ENCODE results near the gene NR6A1.
"Not testable (repeated sequence)": the region's sequence is repeated elsewhere in the genome, so short reads cannot be mapped to it uniquely, and the experiment has no call there.

NR6A1 gene

GRCh38 chr9:124652615-124653393, 118.3 kb downstream of the NR6A1 start:
- no peak for DNase-seq

- DNase-seq = no peak
Observed at GRCh38 chr9:124652203-124652602, 118.9 kb downstream of the NR6A1 start.

- DNase-seq = no peak
Observed at GRCh38 chr9:124645274-124645673, 125.8 kb downstream of the NR6A1 start.

GRCh38 chr9:124639637-124640036, 131.5 kb downstream of the NR6A1 start:
- no peak for DNase-seq

- no peak for DNase-seq
Observed at GRCh38 chr9:124635285-124635684, 135.8 kb downstream of the NR6A1 start.

GRCh38 chr9:124632077-124632621, 139.0 kb downstream of the NR6A1 start:
- DNase-seq = no peak

- DNase-seq = no peak
Observed at GRCh38 chr9:124631326-124631725, 139.8 kb downstream of the NR6A1 start.

- peak; percentile 6 for DNase-seq
Observed at GRCh38 chr9:124629600-124629999, 141.5 kb downstream of the NR6A1 start.

GRCh38 chr9:124628741-124629140, 142.4 kb downstream of the NR6A1 start:
- no peak for DNase-seq

- DNase-seq = no peak
Observed at GRCh38 chr9:124626276-124626675, 144.8 kb downstream of the NR6A1 start.

- DNase-seq = no peak
Observed at GRCh38 chr9:124625087-124625486, 146.0 kb downstream of the NR6A1 start.

- DNase-seq = no peak
Observed at GRCh38 chr9:124624735-124624992, 146.4 kb downstream of the NR6A1 start.

- DNase-seq = no peak
Observed at GRCh38 chr9:124623966-124624734, 147.0 kb downstream of the NR6A1 start.

GRCh38 chr9:124622882-124623281, 148.2 kb downstream of the NR6A1 start:
- DNase-seq = no peak

GRCh38 chr9:124621371-124622328, 149.5 kb downstream of the NR6A1 start:
- no peak for DNase-seq

GRCh38 chr9:124618476-124618875, 152.6 kb downstream of the NR6A1 start:
- DNase-seq = no peak

GRCh38 chr9:124617477-124618141, 153.5 kb downstream of the NR6A1 start:
- DNase-seq = peak; percentile 82

GRCh38 chr9:124616961-124617360, 154.2 kb downstream of the NR6A1 start:
- no peak for DNase-seq

- not testable (repeated sequence) for DNase-seq
Observed at GRCh38 chr9:124615840-124616239, 155.3 kb downstream of the NR6A1 start.

- DNase-seq = no peak
Observed at GRCh38 chr9:124615100-124615742, 155.9 kb downstream of the NR6A1 start.

GRCh38 chr9:124613849-124614248, 157.3 kb downstream of the NR6A1 start:
- peak; percentile 3 for DNase-seq

GRCh38 chr9:124611106-124611505, 160.0 kb downstream of the NR6A1 start:
- DNase-seq = no peak
